A172 (cell line): ENCODE data around the gene ARHGEF1. TPM values are rescaled to one million over a fixed set of nuclear protein-coding genes. Genes with fewer than 3 reads are reported as not detected.
A peak's percentile ranks its signal among the peaks of the same experiment; 100 is the strongest.

Experiments used
- DNase-seq: peaks from one replicate; pipeline ENCODE4 v3.0.0-alpha.2; 2015; ENCODE audit warnings: low spot score
- total RNA-seq: library from RNA; depleted of rRNA; stranded (reverse); fragments of >200 nt; shearing (Covaris generic); gene quantifications from 2 replicates; pipeline ENCODE4 v1.2.3, GENCODE V29; 2014

ARHGEF1 gene
- total RNA-seq, 1 experiment from 2014 or later, result 108 TPM

GRCh38 chr19:41883821-41884733 lies 1.1 kb downstream of the ARHGEF1 start:
- DNase-seq, result peak; percentile 90

GRCh38 chr19:41886761-41887710 lies 4.1 kb downstream of the ARHGEF1 start:
- DNase-seq, result peak; percentile 61

- peak; percentile 95 for DNase-seq
Observed at GRCh38 chr19:41887711-41888382, 4.9 kb downstream of the ARHGEF1 start.

- no peak for DNase-seq
Observed at GRCh38 chr19:41888926-41889325, 5.9 kb downstream of the ARHGEF1 start.

GRCh38 chr19:41889896-41890295 lies 6.9 kb downstream of the ARHGEF1 start:
- DNase-seq, result no peak

GRCh38 chr19:41890936-41891335 lies 8.0 kb downstream of the ARHGEF1 start:
- DNase-seq, result no peak

GRCh38 chr19:41892173-41892902 lies 9.4 kb downstream of the ARHGEF1 start:
- DNase-seq, result no peak

- no peak for DNase-seq
Observed at GRCh38 chr19:41893899-41894298, 10.9 kb downstream of the ARHGEF1 start.

GRCh38 chr19:41894350-41894749 lies 11.4 kb downstream of the ARHGEF1 start:
- DNase-seq, result no peak

GRCh38 chr19:41895745-41896580 lies 13.0 kb downstream of the ARHGEF1 start:
- no peak for DNase-seq

- DNase-seq, result no peak
Observed at GRCh38 chr19:41896581-41896942, 13.6 kb downstream of the ARHGEF1 start.

GRCh38 chr19:41897181-41897580 lies 14.2 kb downstream of the ARHGEF1 start:
- DNase-seq, result no peak

- DNase-seq, result no peak
Observed at GRCh38 chr19:41897820-41898219, 14.8 kb downstream of the ARHGEF1 start.

GRCh38 chr19:41898235-41898634 lies 15.3 kb downstream of the ARHGEF1 start:
- DNase-seq, result no peak

- no peak for DNase-seq
Observed at GRCh38 chr19:41901707-41902360, 18.9 kb downstream of the ARHGEF1 start.

GRCh38 chr19:41902594-41902993 lies 19.6 kb downstream of the ARHGEF1 start:
- no peak for DNase-seq

GRCh38 chr19:41903193-41903953 lies 20.4 kb downstream of the ARHGEF1 start:
- no peak for DNase-seq

- DNase-seq, result no peak
Observed at GRCh38 chr19:41904118-41904870, 21.3 kb downstream of the ARHGEF1 start.
